Measurements from ENCODE around the gene LCMT1.

DNA sequence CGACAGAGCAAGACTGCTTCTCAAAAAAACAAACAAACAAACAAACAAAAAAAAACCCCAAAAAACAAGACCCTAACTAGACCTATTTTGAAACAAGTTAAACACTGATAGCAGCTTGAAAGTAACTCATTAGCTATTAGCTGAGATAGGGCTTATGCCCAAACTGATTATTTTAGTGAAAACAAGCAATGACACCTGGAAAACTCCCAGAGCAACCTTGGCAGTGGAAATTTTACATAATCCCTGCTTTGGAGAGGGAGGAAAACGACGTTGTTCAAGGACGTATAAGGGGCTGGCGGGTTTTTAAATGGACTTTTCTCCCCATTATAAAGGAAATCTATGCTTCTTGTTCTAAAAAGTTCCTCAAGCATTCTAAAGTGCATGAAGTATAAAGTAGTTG lies 59.8 kb downstream of the LCMT1 start:
- TF ChIP-seq SIN3B (IDR thresholded peaks at IDR 0.05; ENCODE audit: low read length) (no peak), ZNF724P (CRISPR knock-in tag; IDR thresholded peaks at IDR 0.05; ENCODE audit: borderline replicate concordance) (no peak), ZNF3 (CRISPR knock-in tag; IDR thresholded peaks at IDR 0.05) (no peak), ZNF264 (CRISPR knock-in tag; IDR thresholded peaks at IDR 0.05) (no peak)
- TF ChIP-seq, protein P1, sequence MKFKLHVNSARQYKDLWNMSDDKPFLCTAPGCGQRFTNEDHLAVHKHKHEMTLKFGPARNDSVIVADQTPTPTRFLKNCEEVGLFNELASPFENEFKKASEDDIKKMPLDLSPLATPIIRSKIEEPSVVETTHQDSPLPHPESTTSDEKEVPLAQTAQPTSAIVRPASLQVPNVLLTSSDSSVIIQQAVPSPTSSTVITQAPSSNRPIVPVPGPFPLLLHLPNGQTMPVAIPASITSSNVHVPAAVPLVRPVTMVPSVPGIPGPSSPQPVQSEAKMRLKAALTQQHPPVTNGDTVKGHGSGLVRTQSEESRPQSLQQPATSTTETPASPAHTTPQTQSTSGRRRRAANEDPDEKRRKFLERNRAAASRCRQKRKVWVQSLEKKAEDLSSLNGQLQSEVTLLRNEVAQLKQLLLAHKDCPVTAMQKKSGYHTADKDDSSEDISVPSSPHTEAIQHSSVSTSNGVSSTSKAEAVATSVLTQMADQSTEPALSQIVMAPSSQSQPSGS (CRISPR knock-in tag; IDR thresholded peaks at IDR 0.05), result no peak
